H1 (cell line): ENCODE results near the gene JPH3. TPM values are rescaled to one million over a fixed set of nuclear protein-coding genes. Genes with fewer than 3 reads are reported as not detected.

Experiments used
- BACH1 ChIP-seq: IDR thresholded peaks from 2 replicates; pipeline ENCODE4 v1.6.1; 2012; ENCODE audit warnings: low read length, improper control_type of control experiment
- CEBPB ChIP-seq: IDR thresholded peaks from 2 replicates; pipeline ENCODE4 v1.6.1; 2012; ENCODE audit warnings: low read depth, low read length
- CHD7 ChIP-seq: fragments of 300-600 bp; sonication (generic); IDR thresholded peaks from 2 replicates; pipeline ENCODE4 v1.7.1; 2012; ENCODE audit warnings: low read length, moderate library complexity, mild to moderate bottlenecking, inconsistent platforms; ENCODE audit not compliant: insufficient replicate concordance
- GABPA ChIP-seq: IDR thresholded peaks from 2 replicates; pipeline ENCODE4 v1.6.1; 2011; ENCODE audit warnings: mild to moderate bottlenecking, low read length, moderate library complexity, borderline replicate concordance; ENCODE audit not compliant: insufficient read depth
- JUN ChIP-seq: IDR thresholded peaks from 2 replicates; pipeline ENCODE4 v1.6.1; 2011; ENCODE audit warnings: low read depth, mild to moderate bottlenecking, improper control_type of control experiment, low read length
- NRF1 ChIP-seq: IDR thresholded peaks from 2 replicates; pipeline ENCODE4 v1.6.1; 2011; ENCODE audit warnings: mild to moderate bottlenecking, low read depth, low read length, improper control_type of control experiment
- SIN3A ChIP-seq, 2 experiments: IDR thresholded peaks in 1 of 2; conservative IDR thresholded peaks in 1 of 2; 2 replicates each; pipeline ENCODE4 v1.6.1; 2011 to 2012; ENCODE audit warnings: low read length in 2 of 2, improper control_type of control experiment in 1 of 2, low read depth in 1 of 2, mild to moderate bottlenecking in 1 of 2
- TCF12 ChIP-seq: IDR thresholded peaks from 2 replicates; pipeline ENCODE4 v1.6.1; 2011; ENCODE audit warnings: low read depth, mild to moderate bottlenecking, low read length
- polyA plus RNA-seq, 7 experiments: library from polyadenylated mRNA; depleted of rRNA in 3 of 7; stranded (reverse) in 5 of 7; unstranded in 2 of 7; fragments of >200 nt in 5 of 7; fragments of 200-250 nt in 2 of 7; gene quantifications; 1 replicate in 5 of 7; 2 replicates in 1 of 7; 4 replicates in 1 of 7; pipeline versions ENCODE4 v1.2.1 to v1.2.3, GENCODE V29; 2011 to 2013; ENCODE audit warnings: missing spikeins in 2 of 7, mixed read lengths in 2 of 7
- total RNA-seq: library from RNA; stranded (reverse); fragmentation: NEBNext Ultra II Directional; extraction: Animal tissue kit (Norgen Biotek cat#: 25700); gene quantifications from 2 replicates; pipeline ENCODE4 v1.2.1, GENCODE V29; 2021
- TF ChIP-seq, protein P1 (sequence below): IDR thresholded peaks from 2 replicates; pipeline ENCODE4 v1.6.1; 2011; ENCODE audit warnings: low read depth, mild to moderate bottlenecking, low read length; ENCODE audit not compliant: insufficient read depth

The JPH3 gene
- total and polyA plus RNA-seq, 2 of the 8 experiments (the other 6 are each of a cell fraction or from before 2014, with no cell fraction given) = 10.3 to 28.3 TPM

- TF ChIP-seq CHD7 = no peak
- TF ChIP-seq CEBPB = no peak
- no peak for TF ChIP-seq GABPA
- TF ChIP-seq SIN3A (conservative IDR thresholded peaks at IDR 0.05 in 1 of 2, IDR thresholded peaks at IDR 0.05 in 1 of 2; ENCODE audit: low read depth in 1 of 2, low read length in 2 of 2) = no peak
- no peak for TF ChIP-seq JUN
- TF ChIP-seq NRF1 = no peak
- TF ChIP-seq, protein P1, sequence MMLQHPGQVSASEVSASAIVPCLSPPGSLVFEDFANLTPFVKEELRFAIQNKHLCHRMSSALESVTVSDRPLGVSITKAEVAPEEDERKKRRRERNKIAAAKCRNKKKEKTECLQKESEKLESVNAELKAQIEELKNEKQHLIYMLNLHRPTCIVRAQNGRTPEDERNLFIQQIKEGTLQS = no peak
- TF ChIP-seq TCF12 = no peak
- TF ChIP-seq BACH1 = no peak
These were observed 24.1 kb downstream of the JPH3 start (continued) for GRCh38 chr16:87626401-87626800.
